ENCODE results near the gene FGFR1OP2.
A peak's percentile ranks its signal among the peaks of the same experiment; 100 is the strongest.

Gene FGFR1OP2

GRCh38 chr12:26906024-26906423 lies 32.2 kb upstream of the FGFR1OP2 start:
- peaks cover 27 to 45% (median 43%) of the 10 kb centered on the region in 3 donors for H3K36me3 ChIP-seq
- H3K27me3 ChIP-seq = no peaks in the 10 kb centered on the region
- H3K4me3 ChIP-seq = no peak overlapping the region
- H3K4me1 ChIP-seq = no peaks in the 10 kb centered on the region
- no peak for TF ChIP-seq CTCF (IDR thresholded peaks at IDR 0.05)
- no peak for DNase-seq
- H3K27ac ChIP-seq = no peak overlapping the region
- intact Hi-C loops (cut with DNase I; ENCODE audit: low total_unique reads) = no loop called here
- no peaks in the 10 kb centered on the region for H3K9me3 ChIP-seq

GRCh38 chr12:26906704-26907103 lies 31.6 kb upstream of the FGFR1OP2 start:
- no peaks in the 10 kb centered on the region for H3K27me3 ChIP-seq
- intact Hi-C loops (cut with DNase I; ENCODE audit: low total_unique reads) = no loop called here
- DNase-seq = no peak
- H3K36me3 ChIP-seq = peaks cover 32 to 50% (median 47%) of the 10 kb centered on the region in 3 donors
- no peak overlapping the region for H3K27ac ChIP-seq
- H3K4me1 ChIP-seq = no peaks in the 10 kb centered on the region
- TF ChIP-seq CTCF (IDR thresholded peaks at IDR 0.05) = no peak
- H3K4me3 ChIP-seq = no peak overlapping the region
- H3K9me3 ChIP-seq = no peaks in the 10 kb centered on the region

DNA sequence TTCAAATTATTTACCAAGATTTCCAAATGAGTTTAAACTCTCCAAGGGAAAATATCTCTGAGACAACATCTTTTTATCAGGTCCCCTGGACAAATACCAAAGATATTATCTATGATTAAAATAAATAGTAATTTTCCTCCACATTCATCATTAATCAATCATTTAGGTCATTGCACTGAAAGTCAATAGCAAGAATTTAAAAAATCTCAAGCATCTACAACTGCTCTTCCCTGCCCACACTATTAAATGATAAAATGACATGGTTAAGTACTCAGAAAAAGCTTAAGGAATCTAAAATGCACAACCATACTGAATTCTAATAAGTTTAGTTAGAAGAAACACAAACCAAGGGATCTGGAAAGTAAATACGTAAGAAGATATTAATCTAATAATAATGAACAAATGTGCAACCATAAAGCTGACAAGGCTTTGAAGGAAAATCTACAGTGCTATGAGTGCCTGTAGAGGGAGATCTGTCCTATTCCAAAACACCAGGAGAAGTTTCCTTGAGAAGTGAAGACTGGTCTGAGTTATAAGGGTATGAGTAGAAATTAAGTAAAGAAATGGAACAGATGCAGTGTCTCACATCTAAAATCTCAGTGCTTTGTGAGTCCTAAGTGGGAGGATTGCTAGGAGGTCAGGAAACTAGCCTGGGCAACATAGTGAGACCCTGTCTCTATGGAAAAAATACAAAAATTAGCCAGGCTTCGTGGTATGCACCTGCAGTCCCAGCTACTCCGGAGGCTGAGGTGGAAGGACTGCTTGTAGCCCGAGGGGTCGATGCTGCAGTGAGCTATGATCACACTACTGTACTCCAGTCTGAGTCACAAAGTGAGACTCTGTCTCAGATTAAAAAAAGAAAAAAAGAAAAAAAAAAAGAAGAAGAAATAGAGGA lies 19.7 kb upstream of the FGFR1OP2 start:
- intact Hi-C loops (cut with DNase I; ENCODE audit: low total_unique reads) = no loop called here
- DNase-seq = no peak

DNA sequence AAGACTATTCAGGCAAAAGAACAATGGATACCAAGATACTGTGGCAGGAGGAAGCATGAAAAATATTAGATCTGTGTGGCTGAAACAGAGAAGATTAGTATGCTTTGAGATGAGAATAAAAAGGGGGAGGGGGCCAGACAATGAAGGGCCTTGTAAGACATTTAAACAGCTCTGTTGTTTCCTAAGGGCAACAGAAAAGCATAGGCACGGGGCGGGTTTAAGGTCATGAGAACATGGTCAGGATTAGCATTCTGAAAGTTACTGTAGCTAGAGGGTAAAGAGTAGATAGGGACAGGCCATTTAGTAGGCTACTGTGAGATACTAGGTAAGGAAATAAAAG lies 19.1 kb upstream of the FGFR1OP2 start:
- TF ChIP-seq CTCF (IDR thresholded peaks at IDR 0.05) = no peak
- no peak for DNase-seq
- H3K36me3 ChIP-seq = peaks cover 23 to 45% (median 29%) of the 10 kb centered on the region in 3 donors
- intact Hi-C loops (cut with DNase I; ENCODE audit: low total_unique reads) = no loop called here
- no peaks in the 10 kb centered on the region for H3K4me1 ChIP-seq
- H3K27ac ChIP-seq = no peak overlapping the region
- no peak overlapping the region for H3K4me3 ChIP-seq
- no peaks in the 10 kb centered on the region for H3K27me3 ChIP-seq
- H3K9me3 ChIP-seq = no peaks in the 10 kb centered on the region

More for the DNA sequence above, 19.7 kb upstream of the FGFR1OP2 start:
- H3K36me3 ChIP-seq = peaks cover 19 to 48% (median 27%) of the 10 kb centered on the region in 3 donors
- no peak overlapping the region for H3K4me3 ChIP-seq
- H3K27ac ChIP-seq = no peak overlapping the region
- H3K4me1 ChIP-seq = no peaks in the 10 kb centered on the region
- no peaks in the 10 kb centered on the region for H3K27me3 ChIP-seq
- peak; percentile 16 to 25 for TF ChIP-seq CTCF (IDR thresholded peaks at IDR 0.05)
- H3K9me3 ChIP-seq = no peaks in the 10 kb centered on the region

DNA sequence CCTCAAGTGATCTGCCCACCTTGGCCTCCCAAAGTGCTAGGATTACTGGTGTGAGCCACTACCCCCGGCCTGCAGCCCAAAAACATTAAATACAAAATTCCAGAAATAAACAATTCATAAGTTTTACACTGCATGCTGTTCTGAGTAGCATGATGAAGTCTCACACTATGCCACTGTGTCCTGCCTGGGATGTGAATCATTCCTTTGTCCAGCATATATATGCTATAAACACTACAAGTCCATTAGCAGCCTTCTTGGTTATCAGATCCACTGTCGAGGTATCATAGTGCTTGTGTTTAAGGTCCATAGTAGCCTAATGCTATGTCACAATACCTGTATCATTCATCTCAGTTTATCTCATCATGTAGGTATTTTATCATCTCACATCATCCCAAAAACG lies 16.4 kb upstream of the FGFR1OP2 start:
- H3K4me1 ChIP-seq = no peaks in the 10 kb centered on the region
- H3K4me3 ChIP-seq = no peak overlapping the region
- intact Hi-C loops (cut with DNase I; ENCODE audit: low total_unique reads) = no loop called here
- no peak for DNase-seq
- H3K36me3 ChIP-seq = peaks cover 29 to 54% (median 42%) of the 10 kb centered on the region in 3 donors
- no peaks in the 10 kb centered on the region for H3K27me3 ChIP-seq
- TF ChIP-seq CTCF (IDR thresholded peaks at IDR 0.05) = no peak
- no peaks in the 10 kb centered on the region for H3K9me3 ChIP-seq
- H3K27ac ChIP-seq = no peak overlapping the region
